BJ (cell line): Measurements from ENCODE around the gene RINL. TPM values are rescaled to one million over a fixed set of nuclear protein-coding genes. Genes with fewer than 3 reads are reported as not detected.

Experiments used
- CTCF ChIA-PET: fragments of 350-600 bp; formaldehyde crosslinking; extraction: SDS; loops from one replicate; lab custom pipeline; 2021; ENCODE audit warnings: antibody characterized with exemption, inconsistent platforms; lab: Yijun Ruan, JAX
- POLR2A ChIA-PET: fragments of 300-600 bp; sonication (Branson Sonifier 250); formaldehyde crosslinking; extraction: SDS; loops from one replicate; lab custom pipeline; 2021; ENCODE audit warnings: antibody characterized with exemption; lab: Charles Lee
- DNase-seq: peaks from one replicate; pipeline ENCODE4 v3.0.0-alpha.2; 2011; ENCODE audit warnings: low read depth
- H3K27me3 ChIP-seq: 2 replicates; pipeline ENCODE4 v1.6.0; 2011; ENCODE audit warnings: low read length; ENCODE audit not compliant: control insufficient read depth, insufficient read depth
- H3K36me3 ChIP-seq: 2 replicates; pipeline ENCODE4 v1.5.1; 2011; ENCODE audit warnings: low read length; ENCODE audit not compliant: control insufficient read depth, insufficient read depth
- H3K4me3 ChIP-seq: 2 replicates; pipeline ENCODE4 v1.5.1; 2011; ENCODE audit warnings: low read depth, mild to moderate bottlenecking, control low read depth, low read length
- polyA plus RNA-seq: library from polyadenylated mRNA; depleted of rRNA; stranded (reverse); fragments of >200 nt; gene quantifications from 2 replicates; pipeline ENCODE4 v1.2.3, GENCODE V29; 2011
- TF ChIP-seq, protein P1 (sequence below): IDR thresholded peaks from 2 replicates; pipeline ENCODE4 v1.5.1; 2011; ENCODE audit warnings: low read depth, mild to moderate bottlenecking, control low read depth, inconsistent platforms, low read length, moderate library complexity; ENCODE audit not compliant: insufficient read depth

Gene RINL
- polyA plus RNA-seq, 1 experiment, result 1.9 TPM

DNA sequence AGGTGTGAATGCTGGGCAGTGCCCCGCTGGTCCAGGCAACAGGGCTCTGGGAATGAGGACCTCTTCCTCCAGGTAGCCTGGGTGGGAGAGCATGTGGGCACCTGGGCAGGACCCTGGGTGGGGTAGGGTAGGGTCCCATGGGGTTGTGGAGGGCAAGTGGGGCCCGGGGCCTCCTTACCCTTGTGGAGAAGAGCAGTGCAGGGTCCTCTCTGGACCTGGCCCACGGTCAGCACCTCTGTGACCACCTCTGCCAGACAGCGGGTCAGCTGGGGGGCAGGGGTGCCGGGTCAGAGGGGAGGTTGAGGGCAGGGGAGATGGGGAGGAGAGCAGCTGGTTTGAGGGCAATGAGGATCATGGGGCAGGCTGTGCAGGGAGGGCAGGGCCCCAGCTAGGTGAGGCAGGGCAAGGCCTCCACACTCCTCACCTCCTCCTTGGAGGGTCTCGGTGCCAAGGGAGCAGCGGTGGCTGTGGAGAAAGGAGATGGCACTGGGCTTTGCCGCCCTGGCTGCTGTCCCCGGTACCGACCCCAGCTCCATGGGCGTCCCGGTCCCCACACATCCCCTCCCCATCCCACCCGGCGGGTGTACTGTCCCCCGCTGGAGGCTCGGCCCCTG lies 33.4 kb upstream of the RINL start:
- ChIA-PET CTCF (no interaction called here), POLR2A (no interaction called here)
- no peaks in the 10 kb centered on the region; the same call in 1 of the 2 replicates for H3K27me3 ChIP-seq
- TF ChIP-seq, protein P1, sequence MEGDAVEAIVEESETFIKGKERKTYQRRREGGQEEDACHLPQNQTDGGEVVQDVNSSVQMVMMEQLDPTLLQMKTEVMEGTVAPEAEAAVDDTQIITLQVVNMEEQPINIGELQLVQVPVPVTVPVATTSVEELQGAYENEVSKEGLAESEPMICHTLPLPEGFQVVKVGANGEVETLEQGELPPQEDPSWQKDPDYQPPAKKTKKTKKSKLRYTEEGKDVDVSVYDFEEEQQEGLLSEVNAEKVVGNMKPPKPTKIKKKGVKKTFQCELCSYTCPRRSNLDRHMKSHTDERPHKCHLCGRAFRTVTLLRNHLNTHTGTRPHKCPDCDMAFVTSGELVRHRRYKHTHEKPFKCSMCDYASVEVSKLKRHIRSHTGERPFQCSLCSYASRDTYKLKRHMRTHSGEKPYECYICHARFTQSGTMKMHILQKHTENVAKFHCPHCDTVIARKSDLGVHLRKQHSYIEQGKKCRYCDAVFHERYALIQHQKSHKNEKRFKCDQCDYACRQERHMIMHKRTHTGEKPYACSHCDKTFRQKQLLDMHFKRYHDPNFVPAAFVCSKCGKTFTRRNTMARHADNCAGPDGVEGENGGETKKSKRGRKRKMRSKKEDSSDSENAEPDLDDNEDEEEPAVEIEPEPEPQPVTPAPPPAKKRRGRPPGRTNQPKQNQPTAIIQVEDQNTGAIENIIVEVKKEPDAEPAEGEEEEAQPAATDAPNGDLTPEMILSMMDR, result no peak
- peaks cover 2% of the 10 kb centered on the region; the same call in 1 of the 2 replicates for H3K36me3 ChIP-seq
- H3K4me3 ChIP-seq, result no peak overlapping the region
- no peak for DNase-seq

DNA sequence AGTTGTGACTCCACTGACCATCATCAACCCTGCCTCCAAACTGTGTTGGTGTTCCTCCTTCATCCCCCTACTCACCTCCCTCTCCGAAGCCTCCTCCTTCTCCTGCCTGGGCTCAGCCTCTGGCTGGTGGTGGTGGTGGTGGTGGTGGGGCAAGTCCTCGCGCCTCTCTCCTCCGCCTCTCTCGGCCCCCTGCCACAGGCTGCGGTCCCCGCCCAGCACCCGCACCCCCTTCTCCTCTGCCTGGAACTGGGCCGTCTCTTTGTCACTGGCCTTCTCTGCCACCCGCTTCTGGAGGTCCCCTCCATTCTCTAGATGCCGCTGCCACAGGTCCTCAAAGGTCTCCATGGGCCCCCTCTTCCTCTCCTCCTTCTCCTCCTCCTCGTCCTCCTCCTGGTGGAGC lies 32.4 kb upstream of the RINL start:
- CTCF ChIA-PET, result interaction anchor here (1.5 kb wide), 1 partner anchor 20 kb away, joined by 4 read pairs; the partner anchor contains the start of genes MRPS12 and SARS2
- H3K4me3 ChIP-seq, result no peak overlapping the region
- POLR2A ChIA-PET, result no interaction called here
- DNase-seq, result no peak
- peaks cover 3% of the 10 kb centered on the region; the same call in 1 of the 2 replicates for H3K36me3 ChIP-seq
- TF ChIP-seq, protein P1, result no peak
- no peaks in the 10 kb centered on the region; the same call in 1 of the 2 replicates for H3K27me3 ChIP-seq

DNA sequence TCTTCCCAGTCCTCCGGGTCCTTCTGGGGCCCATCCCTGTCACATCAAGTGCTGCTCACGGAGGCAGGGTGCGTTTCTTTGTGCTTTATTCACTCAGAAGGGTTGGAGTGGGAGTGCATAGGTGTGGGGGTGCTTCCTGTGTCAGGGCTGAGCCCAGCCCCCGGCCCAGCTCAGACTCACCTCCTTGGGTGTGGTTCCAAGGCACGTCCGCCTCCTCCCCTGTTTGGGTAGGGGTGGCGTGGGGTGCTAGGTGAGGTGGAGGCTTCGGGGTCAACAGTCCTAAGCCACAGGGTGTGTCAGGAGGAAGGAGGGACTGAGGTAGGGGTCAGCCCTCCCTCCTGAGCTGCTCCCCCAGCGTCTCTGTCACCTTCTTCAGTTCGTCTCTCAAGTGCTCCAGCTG lies 30.8 kb upstream of the RINL start:
- POLR2A ChIA-PET, result no interaction called here
- CTCF ChIA-PET, result interaction anchor here (1.5 kb wide), 1 partner anchor 21 kb away, joined by 4 read pairs; the partner anchor contains the start of genes MRPS12 and SARS2
- TF ChIP-seq, protein P1, result no peak

DNA sequence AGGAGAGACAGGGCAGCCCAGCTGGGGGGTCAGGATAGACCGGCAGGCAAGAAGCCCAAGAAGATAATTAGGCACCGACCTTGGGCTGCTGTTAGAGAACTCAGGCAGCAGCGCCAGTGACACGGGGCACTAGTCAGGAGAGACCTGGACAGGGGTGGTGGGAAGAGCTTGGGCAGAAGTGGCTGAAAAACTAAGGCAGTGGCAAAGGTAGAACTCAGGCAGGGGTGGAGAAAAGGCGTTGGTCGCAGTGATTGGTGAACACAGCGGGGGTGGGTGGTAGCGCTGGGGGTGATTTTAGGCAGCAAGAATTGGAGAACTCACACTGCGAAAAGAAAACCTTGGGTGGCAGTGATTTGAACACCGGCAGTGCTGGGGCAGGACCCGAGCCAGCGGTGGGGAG lies 29.6 kb upstream of the RINL start:
- CTCF ChIA-PET, result interaction anchor here (0.5 to 3.8 kb wide), 3 partner anchors 20 to 273 kb away, joined by 3 to 16 read pairs (median 3); partner anchors contain the start of genes MRPS12 and SARS2

More for the DNA sequence above, 30.8 kb upstream of the RINL start:
- peaks cover 8% of the 10 kb centered on the region; the same call in 1 of the 2 replicates for H3K36me3 ChIP-seq
- no peak for DNase-seq
- H3K27me3 ChIP-seq, result no peaks in the 10 kb centered on the region; the same call in 1 of the 2 replicates
- no peak overlapping the region for H3K4me3 ChIP-seq

DNA sequence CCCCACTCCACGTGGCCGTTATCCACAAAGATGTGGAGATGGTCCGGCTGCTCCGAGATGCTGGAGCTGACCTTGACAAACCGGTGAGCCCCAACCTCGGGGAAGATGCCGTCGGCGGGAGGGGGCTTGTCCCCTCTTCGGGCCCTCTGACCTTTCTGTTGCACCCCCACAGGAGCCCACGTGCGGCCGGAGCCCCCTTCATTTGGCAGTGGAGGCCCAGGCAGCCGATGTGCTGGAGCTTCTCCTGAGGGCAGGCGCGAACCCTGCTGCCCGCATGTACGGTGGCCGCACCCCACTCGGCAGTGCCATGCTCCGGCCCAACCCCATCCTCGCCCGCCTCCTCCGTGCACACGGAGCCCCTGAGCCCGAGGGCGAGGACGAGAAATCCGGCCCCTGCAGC lies 29.2 kb upstream of the RINL start:
- H3K36me3 ChIP-seq, result peaks cover 8% of the 10 kb centered on the region; the same call in 1 of the 2 replicates
- DNase-seq, result no peak
- no peaks in the 10 kb centered on the region; the same call in 1 of the 2 replicates for H3K27me3 ChIP-seq
- ChIA-PET CTCF (interaction anchor here (3.8 kb wide), 1 partner anchor 23 kb away, joined by 16 read pairs; the partner anchor contains the start of genes MRPS12 and SARS2), POLR2A (no interaction called here)
- H3K4me3 ChIP-seq, result no peak overlapping the region
- TF ChIP-seq, protein P1, result no peak

More for the DNA sequence above, 29.6 kb upstream of the RINL start:
- no peaks in the 10 kb centered on the region; the same call in 1 of the 2 replicates for H3K27me3 ChIP-seq
- no peak for DNase-seq
- peaks cover 8% of the 10 kb centered on the region; the same call in 1 of the 2 replicates for H3K36me3 ChIP-seq
- POLR2A ChIA-PET, result no interaction called here
- no peak overlapping the region for H3K4me3 ChIP-seq
- TF ChIP-seq, protein P1, result no peak
